Esophagus muscularis mucosa (tissue), 4 donors: ENCODE measurements around the gene C2orf69.

ENCODE experiments used
- CTCF ChIP-seq, 3 experiments: fragments of 200-600 bp in 2 of 3; fragments of 450-650 bp in 1 of 3; sonication (generic) in 2 of 3; IDR thresholded peaks; one replicate each; pipeline ENCODE4 v1.5.1; 2017 to 2019; ENCODE audit warnings: antibody characterized with exemption in 3 of 3, mild to moderate bottlenecking in 2 of 3, moderate library complexity in 1 of 3
- EP300 ChIP-seq: sonication (generic); formaldehyde crosslinking; IDR thresholded peaks from one replicate; pipeline ENCODE4 v1.6.1; 2017; ENCODE audit warnings: antibody characterized with exemption
- POLR2A ChIP-seq: fragments of 450-650 bp; IDR thresholded peaks from one replicate; pipeline ENCODE4 v1.6.1; 2017; ENCODE audit warnings: antibody characterized with exemption, moderate library complexity, mild to moderate bottlenecking, low read depth
- POLR2AphosphoS5 ChIP-seq, 2 donors: sonication (generic); formaldehyde crosslinking; IDR thresholded peaks; one replicate each; pipeline ENCODE4 v1.6.1; 2017; ENCODE audit warnings: antibody characterized with exemption in 2 of 2

DNA sequence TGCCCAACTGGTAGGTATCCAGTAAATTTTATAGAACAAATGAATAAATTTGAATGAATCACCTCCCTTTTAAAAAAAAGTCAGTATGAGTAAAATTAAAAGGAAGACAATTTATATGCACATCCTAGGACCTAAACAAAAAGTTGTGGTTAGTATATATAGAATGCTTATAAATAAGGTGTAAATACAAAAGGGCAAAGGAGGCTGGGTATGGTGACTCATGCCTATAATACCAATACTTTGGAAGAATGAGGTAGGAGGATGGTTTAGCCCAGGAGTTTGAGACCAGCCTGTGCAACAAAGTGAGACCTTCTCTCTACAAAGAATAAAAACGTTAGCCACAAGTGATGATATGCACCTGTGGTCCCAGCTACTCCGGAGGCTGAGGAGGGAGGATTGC lies 12.8 kb downstream of the C2orf69 start:
- no peak for TF ChIP-seq EP300
- no peak for TF ChIP-seq CTCF (IDR thresholded peaks at IDR 0.05)
- no peak for TF ChIP-seq POLR2A
- TF ChIP-seq POLR2AphosphoS5 (IDR thresholded peaks at IDR 0.05), result no peak
